MCF 10A (cell line): ENCODE data around the gene WWOX. TPM values are rescaled to one million over a fixed set of nuclear protein-coding genes. Genes with fewer than 3 reads are reported as not detected.

ENCODE experiments used
- BruUV-seq: library from RNA; stranded (reverse); fragments of 400-500 nt; replicated peaks from 2 replicates; lab custom pipeline; 2021; lab: Mats Ljungman, UMichigan
- CTCF ChIA-PET: fragments of 300-600 bp; sonication (Branson Sonifier 250); formaldehyde crosslinking; extraction: SDS; loops from one replicate; lab custom pipeline; 2021; ENCODE audit warnings: antibody characterized with exemption, inconsistent platforms; lab: Yijun Ruan, JAX
- POLR2A ChIA-PET: fragments of 300-600, 350-650 bp; sonication (Branson Sonifier 250); formaldehyde crosslinking; extraction: SDS; loops from one replicate; lab custom pipeline; 2020; ENCODE audit warnings: antibody characterized with exemption, inconsistent platforms; lab: Yijun Ruan, JAX
- DNase-seq: peaks from one replicate; pipeline ENCODE4 v3.0.0-alpha.2; 2018; ENCODE audit not compliant: unreplicated experiment
- H3K27ac Mint-ChIP-seq: one replicate; pipeline ENCODE4 v1.8.0; 2022; ENCODE audit warnings: mild to moderate bottlenecking, low read depth, mixed read lengths; ENCODE audit not compliant: unreplicated experiment
- H3K27me3 Mint-ChIP-seq: one replicate; pipeline ENCODE4 v1.8.0; 2022; ENCODE audit warnings: mixed read lengths; ENCODE audit not compliant: insufficient read depth, unreplicated experiment
- H3K36me3 Mint-ChIP-seq: one replicate; pipeline ENCODE4 v1.8.0; 2022; ENCODE audit warnings: mild to moderate bottlenecking, moderate library complexity, mixed read lengths; ENCODE audit not compliant: insufficient read depth, unreplicated experiment
- H3K4me1 Mint-ChIP-seq: one replicate; pipeline ENCODE4 v1.8.0; 2022; ENCODE audit warnings: mixed read lengths; ENCODE audit not compliant: insufficient read depth, unreplicated experiment
- H3K4me3 Mint-ChIP-seq: one replicate; pipeline ENCODE4 v1.8.0; 2022; ENCODE audit warnings: mild to moderate bottlenecking, moderate library complexity, mixed read lengths; ENCODE audit not compliant: unreplicated experiment
- H3K9me3 Mint-ChIP-seq: one replicate; pipeline ENCODE4 v1.8.0; 2022; ENCODE audit warnings: mixed read lengths; ENCODE audit not compliant: unreplicated experiment
- CTCF ChIP-seq: fragments of 200-600 bp; IDR thresholded peaks from one replicate; pipeline ENCODE4 v1.8.0; 2022; ENCODE audit warnings: antibody characterized with exemption, mild to moderate bottlenecking; ENCODE audit not compliant: unreplicated experiment
- intact Hi-C: fragments of 100-400 bp; cut with micrococcal nuclease; formaldehyde crosslinking; loops from 2 replicates; pipeline ENCODE4 v1.14.1; 2022
- total RNA-seq: library from RNA; stranded (reverse); gene quantifications from 2 replicates; pipeline ENCODE4 v1.2.3, GENCODE V29; 2022

The WWOX gene
- total RNA-seq, 1 experiment from 2014 or later, result 18.1 TPM

GRCh38 chr16:78060295-78060694 lies 39.2 kb upstream of the WWOX start:
- ChIA-PET POLR2A (interaction anchor here (0.6 kb wide), 2 partner anchors 13 to 390 kb away, joined by 3 read pairs; no protein-coding TSS in a partner anchor), CTCF (interaction anchor here (0.6 to 1.7 kb wide), 8 partner anchors 16 to 271 kb away, joined by 3 to 7 read pairs (median 4); partner anchors contain the start of gene WWOX)
- peak; percentile 6 for DNase-seq
- no peaks in the 10 kb centered on the region for H3K36me3 Mint-ChIP-seq
- BruUV-seq, result no TSS peak
- no peak overlapping the region for H3K4me3 Mint-ChIP-seq
- H3K27ac Mint-ChIP-seq, result no peak overlapping the region
- peaks cover 24% of the 10 kb centered on the region for H3K27me3 Mint-ChIP-seq
- intact Hi-C loops, result no loop called here
- no peaks in the 10 kb centered on the region for H3K4me1 Mint-ChIP-seq
- TF ChIP-seq CTCF, result no peak
- H3K9me3 Mint-ChIP-seq, result no peaks in the 10 kb centered on the region

- intact Hi-C loops, result no loop called here
- BruUV-seq, result no TSS peak
- H3K4me1 Mint-ChIP-seq, result no peaks in the 10 kb centered on the region
- H3K27ac Mint-ChIP-seq, result no peak overlapping the region
- no peaks in the 10 kb centered on the region for H3K36me3 Mint-ChIP-seq
- no peak overlapping the region for H3K4me3 Mint-ChIP-seq
- TF ChIP-seq CTCF, result no peak
- DNase-seq, result no peak
- peaks cover 24% of the 10 kb centered on the region for H3K27me3 Mint-ChIP-seq
- POLR2A ChIA-PET, result interaction anchor here (0.6 kb wide), 2 partner anchors 13 to 390 kb away, joined by 3 read pairs; no protein-coding TSS in a partner anchor
- CTCF ChIA-PET, result interaction anchor here (0.6 to 1.7 kb wide), 10 partner anchors 15 to 270 kb away, joined by 3 to 7 read pairs (median 3); partner anchors contain the start of gene WWOX
- no peaks in the 10 kb centered on the region for H3K9me3 Mint-ChIP-seq
These were observed 38.6 kb upstream of the WWOX start for GRCh38 chr16:78060809-78061208.

GRCh38 chr16:78065319-78065718 lies 34.1 kb upstream of the WWOX start:
- no TSS peak for BruUV-seq
- Mint-ChIP-seq H3K9me3 (no peaks in the 10 kb centered on the region), H3K4me3 (no peak overlapping the region), H3K4me1 (no peaks in the 10 kb centered on the region), H3K27ac (no peak overlapping the region), H3K27me3 (no peaks in the 10 kb centered on the region), H3K36me3 (no peaks in the 10 kb centered on the region)
- no peak for TF ChIP-seq CTCF
- ChIA-PET CTCF (interaction anchor here (0.6 to 1.2 kb wide), 3 partner anchors 34 to 87 kb away, joined by 3 to 11 read pairs (median 3); partner anchors contain the start of gene WWOX), POLR2A (no interaction called here)
- no peak for DNase-seq
- intact Hi-C loops, result no loop called here

- CTCF ChIA-PET, result no interaction called here
- Mint-ChIP-seq H3K27ac (no peak overlapping the region), H3K4me3 (no peak overlapping the region), H3K27me3 (no peaks in the 10 kb centered on the region), H3K4me1 (no peaks in the 10 kb centered on the region), H3K36me3 (no peaks in the 10 kb centered on the region), H3K9me3 (no peaks in the 10 kb centered on the region)
- intact Hi-C loops, result no loop called here
- POLR2A ChIA-PET, result interaction anchor here (1.4 kb wide), 1 partner anchor 35 kb away, joined by 3 read pairs; no protein-coding TSS in a partner anchor
- DNase-seq, result no peak
- TF ChIP-seq CTCF, result no peak
- BruUV-seq, result no TSS peak
These were observed 29.5 kb upstream of the WWOX start for GRCh38 chr16:78069913-78070312.
